ENCODE results near the gene GRIP2.

GRIP2 gene

DNA sequence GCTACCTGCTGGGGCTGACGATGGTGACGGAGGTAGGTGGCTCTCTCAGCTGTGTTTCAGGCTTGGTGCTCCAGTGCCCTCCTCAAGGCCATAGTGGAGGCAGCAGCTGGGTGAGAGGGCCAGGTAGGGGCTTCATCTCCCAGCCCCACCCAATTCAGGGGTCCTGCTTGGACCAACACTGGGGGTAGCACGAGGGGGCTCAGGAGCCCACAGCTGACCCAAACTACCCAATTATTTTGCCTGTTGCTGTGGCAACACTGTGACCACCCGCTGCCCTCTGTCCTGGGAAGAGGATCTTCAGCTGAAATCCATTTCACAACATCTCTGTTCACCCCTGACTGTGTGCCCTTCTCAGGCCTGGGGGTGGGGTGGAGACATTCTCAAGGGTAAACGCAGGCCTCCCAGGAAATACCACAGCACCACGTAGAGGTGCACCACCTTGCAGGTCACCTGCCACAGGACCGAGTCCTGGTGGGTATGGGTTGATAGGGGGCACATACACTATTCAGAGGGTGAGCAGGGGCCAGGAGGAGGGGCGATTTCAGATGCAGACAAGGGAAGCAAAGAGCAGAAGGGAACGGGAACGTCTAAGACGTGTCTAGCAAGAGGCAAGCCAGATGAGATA lies 62.7 kb downstream of the GRIP2 start:
- peaks cover 1% of the 10 kb centered on the region; the same call in 1 of the 2 replicates for H3K36me3 ChIP-seq (ENCODE audit: low read length)

GRCh38 chr3:14476583-14477265 lies 63.4 kb downstream of the GRIP2 start:
- no peak for TF ChIP-seq EZH2phosphoT487 (conservative IDR thresholded peaks at IDR 0.05; ENCODE audit: low read length)
- TF ChIP-seq, protein P1, sequence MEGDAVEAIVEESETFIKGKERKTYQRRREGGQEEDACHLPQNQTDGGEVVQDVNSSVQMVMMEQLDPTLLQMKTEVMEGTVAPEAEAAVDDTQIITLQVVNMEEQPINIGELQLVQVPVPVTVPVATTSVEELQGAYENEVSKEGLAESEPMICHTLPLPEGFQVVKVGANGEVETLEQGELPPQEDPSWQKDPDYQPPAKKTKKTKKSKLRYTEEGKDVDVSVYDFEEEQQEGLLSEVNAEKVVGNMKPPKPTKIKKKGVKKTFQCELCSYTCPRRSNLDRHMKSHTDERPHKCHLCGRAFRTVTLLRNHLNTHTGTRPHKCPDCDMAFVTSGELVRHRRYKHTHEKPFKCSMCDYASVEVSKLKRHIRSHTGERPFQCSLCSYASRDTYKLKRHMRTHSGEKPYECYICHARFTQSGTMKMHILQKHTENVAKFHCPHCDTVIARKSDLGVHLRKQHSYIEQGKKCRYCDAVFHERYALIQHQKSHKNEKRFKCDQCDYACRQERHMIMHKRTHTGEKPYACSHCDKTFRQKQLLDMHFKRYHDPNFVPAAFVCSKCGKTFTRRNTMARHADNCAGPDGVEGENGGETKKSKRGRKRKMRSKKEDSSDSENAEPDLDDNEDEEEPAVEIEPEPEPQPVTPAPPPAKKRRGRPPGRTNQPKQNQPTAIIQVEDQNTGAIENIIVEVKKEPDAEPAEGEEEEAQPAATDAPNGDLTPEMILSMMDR (IDR thresholded peaks at IDR 0.05; ENCODE audit: insufficient read depth, low read length, poor library complexity, severe bottlenecking), result no peak
- no peaks in the 10 kb centered on the region for H3K9me3 ChIP-seq (ENCODE audit: insufficient read depth, low read length)
- H3K4me3 ChIP-seq (ENCODE audit: insufficient read depth, low read length, poor library complexity, severe bottlenecking), result no peak overlapping the region
- H3K36me3 ChIP-seq (ENCODE audit: low read length), result peaks cover 3% of the 10 kb centered on the region; the same call in 1 of the 2 replicates
- H3K27ac ChIP-seq (ENCODE audit: low read depth, low read length), result no peak overlapping the region
- no peaks in the 10 kb centered on the region for H3K27me3 ChIP-seq (ENCODE audit: low read length)
- H3K79me2 ChIP-seq (ENCODE audit: insufficient read depth, low read length), result no peaks in the 10 kb centered on the region
- H2AFZ ChIP-seq (ENCODE audit: low read depth, low read length, severe bottlenecking), result no peak overlapping the region
- H3K9me2 ChIP-seq (replicated peaks; ENCODE audit: insufficient read depth, low read length), result no peaks in the 10 kb centered on the region
- no peak overlapping the region for H3K9ac ChIP-seq (ENCODE audit: low read length)
- H3K4me2 ChIP-seq (ENCODE audit: low read depth, low read length, poor library complexity, severe bottlenecking), result no peak overlapping the region
- no peaks in the 10 kb centered on the region for H3F3A ChIP-seq (ENCODE audit: insufficient read depth)
- no peaks in the 10 kb centered on the region for H4K20me1 ChIP-seq (ENCODE audit: low read depth, low read length)

More for the DNA sequence above, 62.7 kb downstream of the GRIP2 start:
- Histone ChIP-seq H3K9me2 (replicated peaks; ENCODE audit: insufficient read depth, low read length) (no peaks in the 10 kb centered on the region), H3K9ac (ENCODE audit: low read length) (no peak overlapping the region), H2AFZ (ENCODE audit: low read depth, low read length, severe bottlenecking) (no peak overlapping the region), H3K27ac (ENCODE audit: low read depth, low read length) (no peak overlapping the region), H3K4me2 (ENCODE audit: low read depth, low read length, poor library complexity, severe bottlenecking) (no peak overlapping the region), H4K20me1 (ENCODE audit: low read depth, low read length) (no peaks in the 10 kb centered on the region), H3K79me2 (ENCODE audit: insufficient read depth, low read length) (no peaks in the 10 kb centered on the region), H3K9me3 (ENCODE audit: insufficient read depth, low read length) (no peaks in the 10 kb centered on the region), H3K27me3 (ENCODE audit: low read length) (no peaks in the 10 kb centered on the region), H3K4me3 (ENCODE audit: insufficient read depth, low read length, poor library complexity, severe bottlenecking) (no peak overlapping the region), H3F3A (ENCODE audit: insufficient read depth) (no peaks in the 10 kb centered on the region)
- no peak for TF ChIP-seq EZH2phosphoT487 (conservative IDR thresholded peaks at IDR 0.05; ENCODE audit: low read length)
- TF ChIP-seq, protein P1 (IDR thresholded peaks at IDR 0.05; ENCODE audit: insufficient read depth, low read length, poor library complexity, severe bottlenecking), result no peak

GRCh38 chr3:14475621-14476020 lies 64.5 kb downstream of the GRIP2 start:
- no peaks in the 10 kb centered on the region for H3K79me2 ChIP-seq (ENCODE audit: insufficient read depth, low read length)
- TF ChIP-seq EZH2phosphoT487 (conservative IDR thresholded peaks at IDR 0.05; ENCODE audit: low read length), result no peak
- TF ChIP-seq, protein P1 (IDR thresholded peaks at IDR 0.05; ENCODE audit: insufficient read depth, low read length, poor library complexity, severe bottlenecking), result no peak
- no peak overlapping the region for H3K9ac ChIP-seq (ENCODE audit: low read length)
- H4K20me1 ChIP-seq (ENCODE audit: low read depth, low read length), result no peaks in the 10 kb centered on the region
- H3K9me2 ChIP-seq (replicated peaks; ENCODE audit: insufficient read depth, low read length), result no peaks in the 10 kb centered on the region
- H3K27me3 ChIP-seq (ENCODE audit: low read length), result no peaks in the 10 kb centered on the region
- H3K4me3 ChIP-seq (ENCODE audit: insufficient read depth, low read length, poor library complexity, severe bottlenecking), result no peak overlapping the region
- peaks cover 3% of the 10 kb centered on the region; the same call in 1 of the 2 replicates for H3K36me3 ChIP-seq (ENCODE audit: low read length)
- no peaks in the 10 kb centered on the region for H3F3A ChIP-seq (ENCODE audit: insufficient read depth)
- H3K9me3 ChIP-seq (ENCODE audit: insufficient read depth, low read length), result no peaks in the 10 kb centered on the region
- no peak overlapping the region for H3K4me2 ChIP-seq (ENCODE audit: low read depth, low read length, poor library complexity, severe bottlenecking)
- no peak overlapping the region for H3K27ac ChIP-seq (ENCODE audit: low read depth, low read length)
- no peak overlapping the region for H2AFZ ChIP-seq (ENCODE audit: low read depth, low read length, severe bottlenecking)

Measured in SU-DHL-6 (cell line).